ENCODE results near the gene P4HA1.
"Not testable (repeated sequence)": the region's sequence is repeated elsewhere in the genome, so short reads cannot be mapped to it uniquely, and the experiment has no call there.

Gene P4HA1

GRCh38 chr10:73042130-73042529, 54.5 kb downstream of the P4HA1 start:
- FAIRE-seq = no peak

- FAIRE-seq = no peak
Measured at GRCh38 chr10:73039635-73040034, 57.0 kb downstream of the P4HA1 start.

DNA sequence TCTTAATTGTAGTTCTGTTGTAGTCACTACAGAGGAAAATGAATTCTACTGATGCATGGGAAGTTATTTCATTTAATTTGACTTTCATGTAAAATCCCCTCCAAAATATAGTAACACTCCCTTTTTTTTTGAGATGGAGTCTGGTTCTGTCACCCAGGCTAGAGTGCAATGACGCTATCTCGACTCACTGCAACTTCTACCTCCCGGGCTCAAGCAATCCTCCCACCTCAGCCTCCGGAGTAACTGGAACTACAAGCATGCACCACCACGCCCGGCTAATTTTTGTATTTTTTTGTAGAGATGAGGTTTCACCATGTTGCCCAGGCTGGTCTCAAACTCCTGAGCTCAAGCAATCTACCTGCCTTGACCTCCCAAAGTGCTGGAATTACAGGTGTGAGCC, 60.4 kb downstream of the P4HA1 start:
- not testable (repeated sequence) for FAIRE-seq

DNA sequence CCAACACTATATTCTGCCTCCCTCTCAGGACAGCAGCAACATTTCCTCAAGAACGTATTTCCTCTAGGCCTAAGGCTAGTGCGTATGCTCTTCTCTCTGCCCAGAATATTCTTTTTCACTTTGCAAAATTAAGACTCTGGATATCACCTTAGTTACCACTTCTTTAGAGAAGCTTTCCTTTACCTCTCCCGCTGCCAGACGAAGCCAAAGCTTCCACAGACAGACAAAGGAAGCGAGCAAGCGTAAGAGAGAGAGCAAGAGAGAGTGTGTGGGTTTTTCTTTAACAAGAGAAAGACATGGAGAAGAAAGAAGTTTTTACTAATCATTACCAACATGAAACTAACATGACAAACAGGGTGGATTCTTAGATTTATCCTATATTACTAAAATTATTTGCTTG, 64.1 kb downstream of the P4HA1 start:
- no peak for FAIRE-seq

DNA sequence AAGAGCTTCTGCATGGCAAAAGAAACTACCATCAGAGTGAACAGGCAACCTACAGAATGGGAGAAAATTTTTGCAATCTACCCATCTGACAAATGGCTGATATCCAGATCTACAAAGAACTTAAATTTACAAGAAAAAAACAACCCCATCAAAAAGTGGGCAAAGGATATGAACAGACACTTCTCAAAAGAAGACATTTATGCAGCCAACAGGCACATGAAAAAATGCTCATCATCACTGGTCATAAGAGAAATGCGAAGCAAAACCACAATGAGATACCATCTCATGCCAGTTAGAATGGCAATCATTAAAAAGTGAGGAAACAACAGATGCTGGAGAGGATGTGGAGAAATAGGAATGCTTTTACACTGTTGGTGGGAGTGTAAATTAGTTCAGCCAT, 70.0 kb downstream of the P4HA1 start:
- not testable (repeated sequence) for FAIRE-seq

- FAIRE-seq = not testable (repeated sequence)
Measured at GRCh38 chr10:73023455-73024070, 73.1 kb downstream of the P4HA1 start.

DNA sequence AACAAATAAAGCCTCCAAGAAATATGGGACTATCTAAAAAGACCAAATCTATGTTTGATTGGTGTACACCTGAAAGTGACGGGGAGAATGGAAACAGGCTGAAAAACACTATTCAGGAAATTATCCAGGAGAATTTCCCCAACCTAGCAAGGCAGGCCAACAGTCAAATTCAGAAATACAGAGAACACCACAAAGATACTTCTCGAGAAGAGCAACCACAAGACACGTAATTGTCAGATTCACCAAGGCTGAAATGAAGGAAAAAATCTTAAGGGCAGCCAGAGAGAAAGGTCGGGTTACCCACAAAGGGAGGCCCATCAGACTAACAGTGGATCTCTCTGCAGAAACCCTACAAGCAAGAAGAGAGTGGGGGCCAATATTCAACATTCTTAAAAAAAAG, 73.7 kb downstream of the P4HA1 start:
- not testable (repeated sequence) for FAIRE-seq

GRCh38 chr10:73021538-73022164, 75.0 kb downstream of the P4HA1 start:
- not testable (repeated sequence) for FAIRE-seq

GRCh38 chr10:73021050-73021449, 75.6 kb downstream of the P4HA1 start:
- no peak for FAIRE-seq

DNA sequence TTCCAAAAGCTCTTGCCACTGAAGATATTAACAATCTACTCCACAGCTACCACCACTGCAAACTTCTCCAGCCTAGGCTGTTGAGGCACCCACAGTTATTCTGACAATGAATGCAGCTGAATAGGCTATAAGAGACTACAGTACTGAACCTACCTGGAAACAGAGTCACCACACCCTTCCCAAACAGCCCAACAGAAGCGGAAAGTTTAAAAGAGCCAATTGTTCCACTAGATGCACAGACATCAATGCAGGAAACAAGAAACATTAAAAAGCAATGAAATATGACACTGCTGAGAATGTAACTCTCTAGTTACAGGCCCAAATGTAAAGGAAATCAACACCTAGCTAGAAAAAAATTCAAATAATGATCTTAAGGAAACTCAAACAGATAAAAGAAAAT, 77.6 kb downstream of the P4HA1 start:
- no peak for FAIRE-seq

DNA sequence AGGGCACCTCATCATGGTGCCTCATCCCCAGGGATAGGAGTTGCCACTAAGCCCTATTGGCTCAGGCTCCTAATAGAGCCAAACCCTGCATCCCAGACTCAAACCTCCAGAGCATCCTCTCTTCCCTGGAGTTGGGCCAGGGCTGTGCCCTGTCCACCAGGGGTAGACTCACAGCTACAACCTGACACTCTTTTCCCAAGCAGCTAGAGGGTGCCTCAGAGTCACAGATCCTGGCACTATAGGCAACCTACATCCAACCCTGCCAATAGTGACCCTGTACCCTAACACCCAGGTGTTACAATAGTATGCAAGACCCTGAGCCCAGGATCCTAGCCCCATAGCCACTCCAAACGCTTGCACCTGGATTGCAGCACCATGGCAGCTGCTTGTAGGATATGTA, 78.0 kb downstream of the P4HA1 start:
- FAIRE-seq = no peak

- no peak for FAIRE-seq
Measured at GRCh38 chr10:73017955-73018480, 78.6 kb downstream of the P4HA1 start.

GRCh38 chr10:73015779-73016178, 80.9 kb downstream of the P4HA1 start:
- FAIRE-seq = no peak

GRCh38 chr10:73003822-73004221, 92.8 kb downstream of the P4HA1 start:
- no peak for FAIRE-seq

GRCh38 chr10:73000973-73001372, 95.7 kb downstream of the P4HA1 start:
- no peak for FAIRE-seq

DNA sequence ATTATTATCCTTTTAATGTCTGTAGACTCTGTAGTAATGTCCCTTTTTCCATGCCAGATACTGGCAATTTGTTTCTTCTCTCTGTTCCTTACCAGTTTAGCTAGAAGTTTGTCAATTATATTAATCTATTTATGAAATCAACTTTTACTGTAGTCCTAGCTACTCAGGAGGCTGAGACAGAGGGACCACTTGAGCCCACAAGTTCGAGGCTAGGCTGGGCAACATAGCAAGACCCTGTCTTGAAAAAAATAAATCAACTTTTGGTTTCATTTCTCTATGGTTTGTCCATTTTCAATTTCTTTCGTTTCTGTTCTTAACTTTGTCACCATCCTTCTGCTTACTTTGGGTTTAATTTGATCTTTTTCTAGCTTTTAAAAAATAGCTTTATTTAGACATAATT, 99.6 kb downstream of the P4HA1 start:
- no peak for FAIRE-seq

GRCh38 chr10:72995459-72995858, 101.2 kb downstream of the P4HA1 start:
- not testable (repeated sequence) for FAIRE-seq

DNA sequence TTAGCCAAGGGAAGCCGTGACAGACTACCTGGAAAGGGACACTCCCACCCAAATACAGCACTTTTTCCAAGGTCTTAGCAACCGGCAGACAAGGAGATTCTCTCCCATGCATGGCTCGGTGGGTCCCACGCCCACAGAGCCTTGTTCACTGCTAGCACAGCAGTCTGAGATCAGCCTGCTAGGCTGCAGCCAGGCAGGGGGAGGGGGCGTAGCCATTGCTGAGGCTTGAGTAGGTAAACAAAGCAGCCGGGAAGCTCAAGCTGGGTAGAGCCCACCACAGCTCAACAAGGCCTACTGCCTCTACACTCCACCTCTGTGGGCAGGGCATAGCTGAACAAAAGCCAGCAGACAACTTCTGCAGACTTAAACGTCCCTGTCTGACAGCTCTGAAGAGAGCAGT, 106.9 kb downstream of the P4HA1 start:
- not testable (repeated sequence) for FAIRE-seq

- FAIRE-seq = not testable (repeated sequence)
Measured at GRCh38 chr10:72984618-72985017, 112.0 kb downstream of the P4HA1 start.

- FAIRE-seq = no peak
Measured at GRCh38 chr10:72981882-72982529, 114.7 kb downstream of the P4HA1 start.

DNA sequence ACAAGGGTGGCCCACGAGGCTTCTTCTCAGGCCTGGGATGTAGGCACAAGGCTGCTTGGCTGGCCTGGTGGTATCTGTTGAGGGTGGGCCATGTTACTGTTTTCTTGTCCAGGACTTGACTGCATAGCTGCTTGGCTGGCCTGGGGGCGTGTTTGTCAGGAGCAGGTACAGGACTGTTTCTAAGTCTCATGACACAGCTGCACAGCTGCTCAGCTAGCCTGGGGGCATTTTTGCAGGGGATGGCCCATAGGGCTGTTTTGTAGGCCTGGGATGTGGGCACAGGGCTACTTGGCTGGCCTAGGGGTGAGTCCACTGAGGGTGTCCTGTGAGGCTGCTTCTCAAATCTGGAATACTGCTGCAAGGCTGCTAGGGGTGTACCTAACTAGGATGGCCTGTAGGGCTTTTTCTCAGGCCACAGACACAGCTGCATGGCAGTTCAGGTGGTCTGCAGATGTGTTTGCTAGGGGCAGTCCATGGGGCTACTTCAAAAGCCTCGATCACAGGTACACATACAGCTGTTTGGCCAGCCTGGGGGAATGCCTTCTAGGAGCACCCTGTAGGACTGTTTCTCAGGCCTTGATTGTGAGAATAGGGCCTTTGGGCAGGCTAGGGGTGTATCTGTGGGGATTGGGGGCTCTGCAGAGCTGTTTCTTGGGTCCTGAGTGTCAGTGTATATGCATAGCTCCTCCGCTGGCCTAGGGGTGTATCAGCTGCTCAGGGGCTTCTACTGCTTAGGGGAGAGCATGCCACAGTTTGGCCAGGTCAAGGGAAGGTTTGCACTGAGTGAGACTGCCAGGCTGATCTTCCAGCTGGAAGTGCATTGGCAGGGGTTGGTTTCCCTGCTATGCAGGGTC, 115.4 kb downstream of the P4HA1 start:
- FAIRE-seq = no peak

- no peak for FAIRE-seq
Measured at GRCh38 chr10:72980348-72980747, 116.3 kb downstream of the P4HA1 start.

GRCh38 chr10:72979709-72980108, 117.0 kb downstream of the P4HA1 start:
- FAIRE-seq = no peak

All from G401.6 (cell line).